ENCODE data around the gene TSEN15. TPM values are rescaled to one million over a fixed set of nuclear protein-coding genes. Genes with fewer than 3 reads are reported as not detected.

The TSEN15 gene
- total RNA-seq (2013; cell fraction: nucleolus; rRNA removed): 59.5 and 62.3 TPM in 2 replicates
- 80.9 and 90.9 TPM in 2 replicates for total RNA-seq (2014; rRNA removed)
- total RNA-seq (2014; rRNA removed; fragmentation: Illumina TruSeq; extraction: Trizol): 69.8 and 70.3 TPM in 2 replicates
- total RNA-seq (2021): 51.0 and 53.2 TPM in 2 replicates
- 11.1 TPM for polyA plus RNA-seq (2011; ENCODE audit: low read depth)
- polyA plus RNA-seq (2011; rRNA removed): 70.6 and 93.5 TPM in 2 replicates
- polyA plus RNA-seq (2011; cell fraction: cytosol; rRNA removed): 35.9 and 42.2 TPM in 2 replicates
- 35.8 and 39.3 TPM in 2 replicates for polyA plus RNA-seq (2011; cell fraction: nucleus; rRNA removed)
- 15.6 and 19.6 TPM in 2 replicates for polyA plus RNA-seq (2012)
- polyA plus RNA-seq (2014; fragmentation: Illumina TruSeq; extraction: Trizol): 71.3 and 95.7 TPM in 2 replicates
- polyA plus RNA-seq (2014; fragmentation: Nextera tagmentation; extraction: Ambion mirVana): 10 to 100 TPM; 21.1 to 35.1 TPM
- polyA plus RNA-seq (2014; rRNA removed): 56.9 and 59.2 TPM in 2 replicates
- 100 to 1,000 TPM; 132 to 136 TPM for polyA plus RNA-seq (2016; fragmentation: Nextera tagmentation; extraction: Ambion mirVana)
- 36.0 and 50.2 TPM in 2 replicates for polyA minus RNA-seq (2011; rRNA and poly(A)+ RNA removed)
- polyA minus RNA-seq (2011; cell fraction: cytosol; rRNA and poly(A)+ RNA removed): 20.4 and 23.7 TPM in 2 replicates
- 40.5 and 60.3 TPM in 2 replicates for polyA minus RNA-seq (2011; cell fraction: nucleus; rRNA and poly(A)+ RNA removed)
- Bru-seq, nascent RNA: percentile 75 among the genes with signal in this experiment
- percentile 67 among the genes with signal in this experiment for BruChase-seq, experiment 1, labeled RNA remaining after a 6-hour chase
- percentile 74 among the genes with signal in this experiment for BruChase-seq, experiment 2, labeled RNA remaining after a 2-hour chase
- long read RNA-seq, experiment 1, transcript TSEN15-208 (4 exons, 2,219 nt): minor isoform, 14 of 104 reads
- long read RNA-seq, experiment 1, transcript TSEN15-207 (5 exons, 1,834 nt): minor isoform, 7 of 104 reads
- long read RNA-seq, experiment 1, transcript TSEN15-216 (5 exons, 1,986 nt): major isoform, 52 of 104 reads
- long read RNA-seq, experiment 1, transcript TSEN15-203 (4 exons, 1,844 nt): minor isoform, 17 of 104 reads
- long read RNA-seq, experiment 1, partial matches to known transcripts: 0 of 104 reads
- long read RNA-seq, experiment 1, other reads (novel, unspliced or antisense): 6 of 104 reads
- long read RNA-seq, experiment 2, transcript TSEN15-203 (4 exons, 1,844 nt): minor isoform, 80 of 451 reads
- long read RNA-seq, experiment 2, transcript TSEN15-216 (5 exons, 1,986 nt): major isoform, 275 of 451 reads
- long read RNA-seq, experiment 2, transcript TSEN15-207 (5 exons, 1,834 nt): minor isoform, 18 of 451 reads
- long read RNA-seq, experiment 2, transcript TSEN15-208 (4 exons, 2,219 nt): minor isoform, 29 of 451 reads
- long read RNA-seq, experiment 2, partial matches to known transcripts: 3 of 451 reads
- long read RNA-seq, experiment 2, other reads (novel, unspliced or antisense): 24 of 451 reads

DNA sequence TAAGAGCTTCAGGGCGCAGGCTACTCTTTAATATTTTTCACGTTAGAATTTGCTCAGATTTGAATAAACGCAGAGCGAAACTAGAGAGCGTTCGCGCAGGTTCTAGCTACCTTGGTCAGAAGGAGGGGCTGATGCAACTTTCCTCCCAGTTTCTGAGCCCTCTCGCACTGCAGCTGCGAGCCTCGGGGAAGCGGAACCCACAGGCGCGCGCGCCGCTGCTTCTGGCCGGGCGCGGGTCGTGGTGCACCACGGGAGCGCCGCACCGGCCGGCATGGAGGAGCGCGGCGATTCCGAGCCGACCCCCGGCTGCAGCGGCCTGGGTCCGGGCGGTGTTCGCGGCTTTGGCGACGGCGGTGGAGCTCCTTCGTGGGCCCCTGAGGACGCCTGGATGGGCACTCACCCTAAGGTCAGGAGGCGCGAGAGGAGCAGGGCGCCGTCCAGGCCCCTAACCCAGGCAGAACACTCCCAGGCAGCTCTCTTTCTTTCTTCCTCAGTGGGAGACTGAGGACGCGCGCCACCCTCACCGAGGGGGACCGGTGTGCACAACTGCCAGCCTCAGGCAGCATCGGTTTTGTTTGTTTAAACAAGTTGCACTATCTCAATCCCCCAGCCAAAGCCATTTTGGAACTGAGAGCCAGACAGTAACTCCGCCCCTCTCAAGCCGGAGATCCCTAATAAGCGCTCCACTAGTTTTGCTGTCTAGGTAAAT lies at the start of gene TSEN15:
Gene TSEN15 (plus strand): TSS at position 246 of the 709 bp plus-strand sequence. CDS start 26 bp downstream, at position 272.
- no peaks in the 10 kb centered on the region for H4K20me1 ChIP-seq (ENCODE audit: control insufficient read depth, insufficient read depth)
- peak within 1 kb of the TSS; percentile 97 for H2AFZ ChIP-seq (ENCODE audit: control insufficient read depth, low read depth, low read length)
- H3K4me3 ChIP-seq: peak within 1 kb of the TSS; percentile 83
- no TSS peak for BruUV-seq (replicated peaks)
- FAIRE-seq (peak; percentile 75), DNase-seq (ENCODE audit: low read depth, low spot score) (peak; percentile 40), ATAC-seq (peak; percentile 97)
- H3K36me3 ChIP-seq (ENCODE audit: control insufficient read depth in 2 of 2, insufficient read depth in 2 of 2, low read length in 1 of 2): peaks cover 0 to 4% of the 10 kb centered on the region in 2 experiments; a peak in 2 of 4 replicates
- H3K27me3 ChIP-seq (replicated peaks in 1 of 2; ENCODE audit: control insufficient read depth in 2 of 2, insufficient read depth in 2 of 2, low read length in 1 of 2): no peaks in the 10 kb centered on the region; a peak in 1 of 4 replicates
- H3K27ac ChIP-seq (ENCODE audit: control insufficient read depth, insufficient read depth): peak within 1 kb of the TSS; percentile 78
- CTCF ChIA-PET: interaction anchor here (1.1 to 1.8 kb wide), 5 partner anchors 8 to 396 kb away, joined by 3 to 6 read pairs (median 3); no protein-coding TSS in a partner anchor
- WGBS (ENCODE audit: insufficient coverage, insufficient replicate concordance, low lambda C conversion rate, missing lambda C conversion rate): under 1% methylated on average over 54 of the region's 54 CpGs
- intact Hi-C loops (cut with micrococcal nuclease; ENCODE audit: unreplicated experiment): loop anchor here (1.0 kb wide), 1 partner anchor 95 kb away; no protein-coding TSS in a partner anchor
- peaks cover 17% of the 10 kb centered on the region for H3K79me2 ChIP-seq (ENCODE audit: control insufficient read depth, insufficient read depth, low read length)
- RAD21 ChIA-PET (ENCODE audit: unreplicated experiment): interaction anchor here (0.7 to 2.5 kb wide), 8 partner anchors 11 to 136 kb away, joined by 3 to 14 read pairs (median 3); no protein-coding TSS in a partner anchor
- H3K9ac ChIP-seq (ENCODE audit: control insufficient read depth, insufficient read depth, low read length): peak within 1 kb of the TSS; percentile 77
- H3K4me1 ChIP-seq (ENCODE audit: control insufficient read depth, insufficient read depth, low read length): peaks cover 7% of the 10 kb centered on the region; the same call in 1 of the 2 replicates
- in situ Hi-C loops (cut with MboI): no loop called here
- POLR2A ChIA-PET: interaction anchor here (0.7 kb wide), 1 partner anchor 11 kb away, joined by 3 read pairs; no protein-coding TSS in a partner anchor
- H3K9me3 ChIP-seq (replicated peaks; ENCODE audit: control insufficient read depth, insufficient read depth, low read length): no peaks in the 10 kb centered on the region
- H3K4me2 ChIP-seq (ENCODE audit: control insufficient read depth, insufficient read depth): peak within 1 kb of the TSS; percentile 96
- SMC1A ChIA-PET (ENCODE audit: uncharacterized antibody, unreplicated experiment): interaction anchor here (0.7 to 2.7 kb wide), 12 partner anchors 9 to 442 kb away, joined by 3 to 10 read pairs (median 4); no protein-coding TSS in a partner anchor
- TF ChIP-seq IKZF2 (IDR thresholded peaks at IDR 0.05) (0 out of 4 replicates have a peak, but pooled peaks of 1 of the 2 experiments have one; percentile 21), CREB1 (IDR thresholded peaks at IDR 0.05; ENCODE audit: low read depth) (peak; percentile 55; the same call in 1 of the 2 replicates), LARP7 (IDR thresholded peaks at IDR 0.05) (peak; percentile 100), PAX5 (IDR thresholded peaks at IDR 0.05; ENCODE audit: borderline replicate concordance, low read depth, low read length) (peak; percentile 61; the same call in 1 of the 2 replicates), YY1 (IDR thresholded peaks at IDR 0.05; ENCODE audit: low read depth, low read length) (peak; percentile 92), NR2C1 (IDR thresholded peaks at IDR 0.05) (peak; percentile 82), GABPA (IDR thresholded peaks at IDR 0.05; ENCODE audit: low read depth) (peak; percentile 75), YBX1 (IDR thresholded peaks at IDR 0.05) (no peak), RCOR1 (conservative IDR thresholded peaks at IDR 0.05; ENCODE audit: low read depth, low read length) (peak; percentile 95), MYB (IDR thresholded peaks at IDR 0.05; ENCODE audit: borderline replicate concordance, low read depth, low read length) (no peak), IRF4 (IDR thresholded peaks at IDR 0.05; ENCODE audit: low read depth, low read length) (peak; percentile 75; the same call in 1 of the 2 replicates), TARDBP (IDR thresholded peaks at IDR 0.05; ENCODE audit: borderline replicate concordance) (peak; percentile 62; the same call in 1 of the 2 replicates), BCL11A (IDR thresholded peaks at IDR 0.05; ENCODE audit: low read depth, low read length) (no peak), SIN3A (IDR thresholded peaks at IDR 0.05; ENCODE audit: low read depth, low read length) (peak; percentile 93), MTA2 (IDR thresholded peaks at IDR 0.05; ENCODE audit: low read depth) (no peak), IKZF1 (conservative IDR thresholded peaks at IDR 0.05) (peak; percentile 93), ESRRA (IDR thresholded peaks at IDR 0.05; ENCODE audit: low read length) (peak; percentile 65; the same call in 1 of the 2 replicates), NR2F1 (conservative IDR thresholded peaks at IDR 0.05) (peak; percentile 80), SIX5 (IDR thresholded peaks at IDR 0.05; ENCODE audit: low read depth, low read length, severe bottlenecking) (peak; percentile 52), SMAD1 (IDR thresholded peaks at IDR 0.05; ENCODE audit: low read depth, partially characterized antibody) (no peak)
- TF ChIP-seq, protein P1, sequence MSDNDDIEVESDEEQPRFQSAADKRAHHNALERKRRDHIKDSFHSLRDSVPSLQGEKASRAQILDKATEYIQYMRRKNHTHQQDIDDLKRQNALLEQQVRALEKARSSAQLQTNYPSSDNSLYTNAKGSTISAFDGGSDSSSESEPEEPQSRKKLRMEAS (IDR thresholded peaks at IDR 0.05; ENCODE audit: low read depth, low read length): peak; percentile 90
